ENCODE measurements around the gene HCAR3. TPM values are rescaled to one million over a fixed set of nuclear protein-coding genes. Genes with fewer than 3 reads are reported as not detected.
"Not testable (repeated sequence)": the region's sequence is repeated elsewhere in the genome, so short reads cannot be mapped to it uniquely, and the experiment has no call there.

The HCAR3 gene
- total and polyA plus RNA-seq, 3 donors from 2014 or later = 0.24 to 0.36 TPM; not detected in 1

DNA sequence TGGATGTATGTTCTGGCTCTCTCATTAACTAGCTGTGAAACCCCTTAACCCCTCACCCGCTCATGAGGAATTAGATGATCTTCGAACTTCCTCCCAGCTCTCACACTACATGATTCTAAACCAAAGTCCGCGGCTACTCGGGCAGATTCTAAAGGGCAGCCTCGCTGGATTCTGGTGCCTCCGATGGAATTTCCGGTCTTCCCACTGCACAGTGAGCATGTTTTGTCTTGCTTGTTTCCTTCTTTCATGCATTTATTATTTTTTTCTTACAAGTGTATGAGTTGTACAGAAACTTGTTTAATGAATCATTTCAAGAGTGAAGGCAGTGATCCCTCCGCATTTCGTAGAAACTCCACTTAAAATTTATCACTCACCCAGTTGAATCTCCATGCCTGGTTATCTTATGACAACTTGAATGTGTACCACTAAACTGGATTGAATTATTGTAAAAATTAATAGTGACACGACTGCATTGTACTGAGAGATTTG is 4.5 kb upstream of the HCAR3 start:
- no peak for TF ChIP-seq POLR2A (IDR thresholded peaks at IDR 0.05)
- TF ChIP-seq, protein P1, sequence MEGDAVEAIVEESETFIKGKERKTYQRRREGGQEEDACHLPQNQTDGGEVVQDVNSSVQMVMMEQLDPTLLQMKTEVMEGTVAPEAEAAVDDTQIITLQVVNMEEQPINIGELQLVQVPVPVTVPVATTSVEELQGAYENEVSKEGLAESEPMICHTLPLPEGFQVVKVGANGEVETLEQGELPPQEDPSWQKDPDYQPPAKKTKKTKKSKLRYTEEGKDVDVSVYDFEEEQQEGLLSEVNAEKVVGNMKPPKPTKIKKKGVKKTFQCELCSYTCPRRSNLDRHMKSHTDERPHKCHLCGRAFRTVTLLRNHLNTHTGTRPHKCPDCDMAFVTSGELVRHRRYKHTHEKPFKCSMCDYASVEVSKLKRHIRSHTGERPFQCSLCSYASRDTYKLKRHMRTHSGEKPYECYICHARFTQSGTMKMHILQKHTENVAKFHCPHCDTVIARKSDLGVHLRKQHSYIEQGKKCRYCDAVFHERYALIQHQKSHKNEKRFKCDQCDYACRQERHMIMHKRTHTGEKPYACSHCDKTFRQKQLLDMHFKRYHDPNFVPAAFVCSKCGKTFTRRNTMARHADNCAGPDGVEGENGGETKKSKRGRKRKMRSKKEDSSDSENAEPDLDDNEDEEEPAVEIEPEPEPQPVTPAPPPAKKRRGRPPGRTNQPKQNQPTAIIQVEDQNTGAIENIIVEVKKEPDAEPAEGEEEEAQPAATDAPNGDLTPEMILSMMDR (IDR thresholded peaks at IDR 0.05) = no peak
- WGBS, 2 donors = 85 to 94% methylated on average over 11 of the region's 11 CpGs
- H3K4me1 ChIP-seq = no peaks in the 10 kb centered on the region
- no peaks in the 10 kb centered on the region for H3K9me3 ChIP-seq
- no peak overlapping the region for H3K4me3 ChIP-seq
- intact Hi-C loops (cut with DNase I; ENCODE audit: low total_unique reads) = no loop called here
- no peak overlapping the region for H3K27ac ChIP-seq
- no peaks in the 10 kb centered on the region for H3K27me3 ChIP-seq
- no peaks in the 10 kb centered on the region for H3K36me3 ChIP-seq (ENCODE audit: low read depth, missing control alignments)
- DNase-seq = no peak

DNA sequence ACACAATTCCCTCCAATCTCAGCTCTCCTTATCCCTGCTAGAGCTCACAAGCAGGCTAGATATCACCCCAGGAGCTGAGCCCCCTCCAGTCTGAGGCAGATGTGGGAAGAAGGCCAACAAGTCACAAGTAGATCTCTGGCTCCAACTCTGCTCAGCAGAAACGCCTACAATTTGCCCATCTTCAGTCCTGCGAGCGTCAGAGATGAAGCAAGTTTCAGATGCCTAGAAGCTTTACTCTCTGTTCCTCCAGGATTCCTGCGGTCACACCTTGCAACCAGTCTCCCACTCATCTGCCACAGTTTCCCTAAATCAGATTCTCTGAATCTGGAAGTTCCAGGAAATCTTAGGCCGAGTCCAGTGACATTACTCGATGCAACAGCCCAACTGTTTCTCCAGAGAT is 1.4 kb downstream of the HCAR3 start:
- H3K27me3 ChIP-seq; H3K27ac ChIP-seq; DNase-seq; intact Hi-C loops (cut with DNase I; ENCODE audit: low total_unique reads); H3K4me1 ChIP-seq; H3K4me3 ChIP-seq; H3K9me3 ChIP-seq; H3K36me3 ChIP-seq (ENCODE audit: low read depth, missing control alignments): not testable (repeated sequence)
- 73 to 75% methylated on average over 6 of the region's 6 CpGs for WGBS, 2 donors

DNA sequence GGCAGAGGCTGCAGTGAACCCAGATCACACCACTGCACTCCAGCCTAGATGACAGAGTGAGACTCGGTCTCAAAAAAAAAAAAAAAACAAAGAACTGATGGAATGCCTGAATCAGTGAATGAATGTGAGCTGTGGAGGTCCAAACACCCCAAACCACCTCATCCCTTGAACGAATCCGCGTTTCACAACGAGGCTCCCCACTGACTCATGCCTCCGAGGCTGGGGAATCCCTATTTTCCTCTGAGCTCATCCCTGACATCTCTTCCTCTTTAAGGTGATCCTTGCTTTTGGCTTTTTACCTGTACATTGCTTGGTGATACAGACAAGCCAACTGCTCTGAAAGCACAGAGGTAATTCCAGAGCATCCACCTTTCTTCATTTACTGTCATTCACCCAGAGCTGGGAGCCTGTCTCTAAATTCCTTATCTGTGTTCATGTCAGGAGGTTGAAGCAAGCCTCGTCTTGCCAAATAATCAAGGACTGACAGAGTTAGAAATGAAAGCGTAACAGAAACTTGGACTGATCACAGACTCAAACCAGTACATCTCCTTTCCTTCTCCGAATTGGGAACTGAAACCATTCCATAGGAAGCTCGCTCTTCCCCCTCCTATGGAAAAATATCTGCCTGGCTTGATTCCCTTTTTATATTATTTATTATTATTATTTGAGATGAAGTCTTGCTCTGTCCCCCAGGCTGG is 3.0 kb downstream of the HCAR3 start:
- DNase-seq; H3K9me3 ChIP-seq; H3K27ac ChIP-seq; H3K36me3 ChIP-seq (ENCODE audit: low read depth, missing control alignments); H3K4me3 ChIP-seq; H3K27me3 ChIP-seq; intact Hi-C loops (cut with DNase I; ENCODE audit: low total_unique reads); H3K4me1 ChIP-seq: not testable (repeated sequence)
- 73 to 79% methylated on average over 3 of the region's 10 CpGs for WGBS, 2 donors

DNA sequence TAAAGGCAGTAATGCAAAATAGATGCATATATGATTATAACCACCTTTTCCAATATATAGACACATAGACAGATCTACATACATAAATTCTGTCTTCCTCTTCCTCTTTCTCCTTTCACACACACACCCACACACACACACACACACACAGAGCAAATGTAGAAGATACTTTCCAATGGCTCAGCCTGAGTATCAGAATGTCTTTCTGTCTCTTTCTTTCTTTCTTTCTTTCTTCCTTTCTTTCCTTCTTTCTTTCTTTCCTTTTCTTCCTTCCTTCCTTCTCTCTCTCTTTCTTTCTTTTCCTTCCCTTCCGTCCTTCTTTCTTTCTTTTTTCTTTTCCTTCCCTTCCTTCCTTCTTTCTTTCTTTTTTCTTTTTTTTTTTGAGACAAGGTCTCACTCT is 5.3 kb downstream of the HCAR3 start:
- H3K27ac ChIP-seq; DNase-seq; H3K36me3 ChIP-seq (ENCODE audit: low read depth, missing control alignments); H3K4me3 ChIP-seq; H3K9me3 ChIP-seq; H3K27me3 ChIP-seq; intact Hi-C loops (cut with DNase I; ENCODE audit: low total_unique reads); H3K4me1 ChIP-seq: not testable (repeated sequence)
- 57 to 86% methylated on average over 1 of the region's 1 CpG for WGBS, 2 donors

DNA sequence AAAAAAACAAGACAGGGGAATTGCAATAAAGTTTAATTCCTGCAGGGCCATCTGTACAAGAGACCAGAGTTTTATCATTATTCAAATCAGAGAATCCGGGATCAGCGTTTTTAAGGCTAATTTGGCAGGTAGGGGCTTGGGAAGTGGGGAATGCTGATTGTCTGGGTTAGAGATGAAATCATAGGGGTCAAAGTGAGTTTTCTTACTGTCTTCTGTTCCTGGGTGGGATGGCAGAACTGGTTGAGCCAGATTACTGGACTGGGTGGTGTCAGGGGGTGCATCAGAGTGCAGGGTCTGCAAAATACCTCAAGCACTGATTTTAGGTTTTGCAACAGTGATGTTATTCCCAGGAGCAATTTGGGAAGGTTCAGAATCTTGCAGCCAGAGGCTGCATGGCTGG is 6.3 kb downstream of the HCAR3 start:
- H3K9me3 ChIP-seq; H3K36me3 ChIP-seq (ENCODE audit: low read depth, missing control alignments); intact Hi-C loops (cut with DNase I; ENCODE audit: low total_unique reads); H3K27me3 ChIP-seq; H3K4me3 ChIP-seq; H3K27ac ChIP-seq; DNase-seq; H3K4me1 ChIP-seq: not testable (repeated sequence)
- 86 to 98% methylated on average over 2 of the region's 2 CpGs for WGBS, 2 donors

DNA sequence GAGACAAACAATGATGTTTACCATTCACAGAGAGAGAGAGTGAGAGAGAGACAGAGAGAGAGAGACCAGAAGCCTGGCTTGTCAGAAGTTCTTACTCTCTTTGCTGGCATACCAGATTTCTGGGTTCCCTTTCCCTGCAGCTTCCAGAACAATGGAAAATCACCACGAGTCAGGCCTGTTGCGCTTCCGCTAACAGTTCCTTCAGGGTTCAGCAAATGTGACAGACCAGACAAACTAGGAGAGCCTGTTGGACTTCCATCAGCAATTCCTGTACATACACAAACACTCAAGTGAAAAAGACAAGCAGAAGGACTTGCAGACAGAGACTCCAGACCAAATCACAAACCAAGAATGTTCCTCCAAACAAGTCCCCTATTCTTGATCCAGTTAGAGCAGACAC is 7.3 kb downstream of the HCAR3 start:
- H3K9me3 ChIP-seq; H3K27ac ChIP-seq; H3K4me3 ChIP-seq; H3K36me3 ChIP-seq (ENCODE audit: low read depth, missing control alignments); intact Hi-C loops (cut with DNase I; ENCODE audit: low total_unique reads); H3K4me1 ChIP-seq; DNase-seq; H3K27me3 ChIP-seq: not testable (repeated sequence)
- no CpG with 5 or more reads among the region's 3 CpGs for WGBS, 2 donors

DNA sequence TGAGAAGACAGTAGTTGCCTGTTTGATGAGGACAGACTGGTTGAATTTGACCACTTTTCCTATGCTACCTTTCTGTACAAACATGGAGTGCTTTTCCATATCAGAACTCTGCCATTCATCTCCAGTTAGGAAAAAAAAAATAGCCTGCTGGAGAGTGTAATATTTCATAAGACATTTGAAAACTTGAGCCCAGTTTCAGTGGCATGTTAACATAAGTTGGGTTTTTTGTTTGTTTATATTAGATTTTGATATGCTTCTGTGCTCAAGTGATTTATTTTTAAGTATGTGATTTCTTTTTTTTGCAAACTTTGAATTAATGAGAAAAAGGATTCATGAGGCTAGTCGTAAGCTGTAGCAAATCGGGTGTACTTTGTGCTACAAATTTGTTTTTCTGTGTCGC is 12.8 kb downstream of the HCAR3 start:
- H3K9me3 ChIP-seq; H3K36me3 ChIP-seq (ENCODE audit: low read depth, missing control alignments); intact Hi-C loops (cut with DNase I; ENCODE audit: low total_unique reads); H3K4me1 ChIP-seq; DNase-seq; H3K27ac ChIP-seq; H3K4me3 ChIP-seq; H3K27me3 ChIP-seq: not testable (repeated sequence)
- 91 to 94% methylated on average over 3 of the region's 3 CpGs for WGBS, 2 donors

DNA sequence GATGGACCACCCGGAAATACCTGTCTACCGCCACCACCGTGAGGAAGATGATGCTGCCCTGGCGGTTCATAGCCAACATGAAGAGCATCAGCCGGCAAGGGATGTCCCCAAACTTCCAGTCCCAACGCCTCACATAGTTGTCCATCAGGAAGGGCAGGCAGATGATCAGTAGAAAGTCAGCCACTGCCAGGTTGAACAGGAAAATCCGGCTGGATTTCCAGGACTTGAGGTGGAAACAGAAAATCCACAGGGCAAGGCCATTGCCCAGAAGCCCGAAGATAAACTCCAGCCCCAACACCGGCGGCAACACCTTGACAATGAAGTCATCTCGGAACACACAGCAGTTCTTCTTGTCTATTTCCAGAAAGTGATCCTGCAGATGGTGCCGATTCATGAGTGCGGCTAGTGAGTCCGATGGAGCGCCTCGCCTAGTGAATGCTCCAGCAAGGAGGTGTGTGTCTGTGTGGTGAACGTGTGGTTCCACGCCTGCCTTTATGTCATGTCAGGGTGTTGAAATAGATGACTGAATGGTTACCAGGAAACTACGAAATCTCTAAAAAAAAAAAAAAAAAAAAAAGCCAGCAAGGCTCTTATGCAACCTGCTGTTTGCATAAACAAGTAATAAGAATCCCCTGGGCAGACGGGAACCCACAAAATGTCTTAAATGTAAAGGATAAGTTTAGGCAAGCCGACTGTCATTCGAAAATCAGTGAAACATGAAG is 13.6 kb downstream of the HCAR3 start, which contains the start of gene HCAR2:
Gene HCAR2, minus strand, starts transcription at position 468 of the 722 bp plus-strand sequence. Its CDS starts 74 bp downstream, at position 394.
- H3K27me3 ChIP-seq; H3K36me3 ChIP-seq (ENCODE audit: low read depth, missing control alignments); H3K4me1 ChIP-seq; H3K4me3 ChIP-seq; intact Hi-C loops (cut with DNase I; ENCODE audit: low total_unique reads); H3K9me3 ChIP-seq; H3K27ac ChIP-seq; DNase-seq: not testable (repeated sequence)
- 86 to 92% methylated on average over 17 to 22 of the region's 22 CpGs for WGBS, 2 donors

DNA sequence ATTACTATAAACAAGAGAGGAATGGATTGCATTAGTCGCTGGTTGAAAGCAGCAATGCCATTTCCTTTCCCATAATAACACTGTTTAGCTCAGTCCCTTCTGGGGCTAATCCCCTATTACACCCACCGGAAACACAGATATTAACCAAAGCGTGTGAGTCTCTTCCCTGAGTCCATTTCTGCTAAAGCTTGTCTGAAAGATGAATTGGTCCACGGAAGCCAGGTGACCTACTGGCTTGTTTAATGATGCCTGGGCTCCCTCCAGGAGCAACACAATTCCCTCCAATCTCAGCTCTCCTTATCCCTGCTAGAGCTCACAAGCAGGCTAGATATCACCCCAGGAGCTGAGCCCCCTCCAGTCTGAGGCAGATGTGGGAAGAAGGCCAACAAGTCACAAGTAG is 15.1 kb downstream of the HCAR3 start:
- 66 to 70% methylated on average over 4 of the region's 4 CpGs for WGBS, 2 donors
- H3K36me3 ChIP-seq (ENCODE audit: low read depth, missing control alignments); DNase-seq; H3K9me3 ChIP-seq; H3K27ac ChIP-seq; H3K27me3 ChIP-seq; intact Hi-C loops (cut with DNase I; ENCODE audit: low total_unique reads); H3K4me1 ChIP-seq; H3K4me3 ChIP-seq: not testable (repeated sequence)

DNA sequence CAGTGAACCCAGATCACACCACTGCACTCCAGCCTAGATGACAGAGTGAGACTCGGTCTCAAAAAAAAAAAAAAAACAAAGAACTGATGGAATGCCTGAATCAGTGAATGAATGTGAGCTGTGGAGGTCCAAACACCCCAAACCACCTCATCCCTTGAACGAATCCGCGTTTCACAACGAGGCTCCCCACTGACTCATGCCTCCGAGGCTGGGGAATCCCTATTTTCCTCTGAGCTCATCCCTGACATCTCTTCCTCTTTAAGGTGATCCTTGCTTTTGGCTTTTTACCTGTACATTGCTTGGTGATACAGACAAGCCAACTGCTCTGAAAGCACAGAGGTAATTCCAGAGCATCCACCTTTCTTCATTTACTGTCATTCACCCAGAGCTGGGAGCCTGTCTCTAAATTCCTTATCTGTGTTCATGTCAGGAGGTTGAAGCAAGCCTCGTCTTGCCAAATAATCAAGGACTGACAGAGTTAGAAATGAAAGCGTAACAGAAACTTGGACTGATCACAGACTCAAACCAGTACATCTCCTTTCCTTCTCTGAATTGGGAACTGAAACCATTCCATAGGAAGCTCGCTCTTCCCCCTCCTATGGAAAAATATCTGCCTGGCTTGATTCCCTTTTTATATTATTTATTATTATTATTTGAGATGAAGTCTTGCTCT is 16.4 kb downstream of the HCAR3 start:
- DNase-seq; H3K4me1 ChIP-seq; intact Hi-C loops (cut with DNase I; ENCODE audit: low total_unique reads); H3K36me3 ChIP-seq (ENCODE audit: low read depth, missing control alignments); H3K4me3 ChIP-seq; H3K27ac ChIP-seq; H3K27me3 ChIP-seq; H3K9me3 ChIP-seq: not testable (repeated sequence)
- 67 to 93% methylated on average over 1 to 2 of the region's 9 CpGs for WGBS, 2 donors

DNA sequence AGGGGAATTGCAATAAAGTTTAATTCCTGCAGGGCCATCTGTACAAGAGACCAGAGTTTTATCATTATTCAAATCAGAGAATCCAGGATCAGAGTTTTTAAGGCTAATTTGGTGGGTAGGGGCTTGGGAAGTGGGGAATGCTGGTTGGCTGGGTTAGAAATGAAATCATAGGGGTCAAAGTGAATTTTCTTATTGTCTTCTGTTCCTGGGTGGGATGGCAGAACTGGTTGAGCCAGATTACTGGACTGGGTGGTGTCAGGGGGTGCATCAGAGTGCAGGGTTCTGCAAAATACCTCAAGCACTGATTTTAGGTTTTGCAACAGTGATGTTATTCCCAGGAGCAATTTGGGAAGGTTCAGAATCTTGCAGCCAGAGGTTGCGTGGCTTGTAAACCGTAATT is 19.7 kb downstream of the HCAR3 start:
- H3K27me3 ChIP-seq; H3K36me3 ChIP-seq (ENCODE audit: low read depth, missing control alignments); H3K27ac ChIP-seq; DNase-seq; intact Hi-C loops (cut with DNase I; ENCODE audit: low total_unique reads); H3K4me3 ChIP-seq; H3K9me3 ChIP-seq; H3K4me1 ChIP-seq: not testable (repeated sequence)
- 81 to 92% methylated on average over 2 of the region's 2 CpGs for WGBS, 2 donors
